IMR-90 (cell line): ENCODE results near the gene NISCH. TPM values are rescaled to one million over a fixed set of nuclear protein-coding genes. Genes with fewer than 3 reads are reported as not detected.

Source experiments
- ATAC-seq: fragments of 200-7000 bp; cut with Tn5 transposase; 2 replicates; pipeline ENCODE4 v1.9.1; 2020; ENCODE audit warnings: low read depth, mild to moderate bottlenecking, moderate library complexity
- BruUV-seq: library from RNA; stranded (reverse); fragments of 400-500 nt; replicated peaks from 2 replicates; lab custom pipeline; 2021; lab: Mats Ljungman, UMichigan
- CTCF ChIA-PET: fragments of 300-600 bp; formaldehyde crosslinking; extraction: SDS; loops from one replicate; lab custom pipeline; 2021; ENCODE audit warnings: antibody characterized with exemption; lab: Yijun Ruan, JAX
- POLR2A ChIA-PET: fragments of 300-600 bp; sonication (Branson Sonifier 250); formaldehyde crosslinking; loops from one replicate; lab custom pipeline; 2022; ENCODE audit warnings: antibody characterized with exemption; ENCODE audit not compliant: unreplicated experiment; lab: Charles Lee
- DNase-seq: peaks from one replicate; pipeline ENCODE4 v3.0.0; 2013
- H2AFZ ChIP-seq: replicated peaks from 2 replicates; pipeline ENCODE3; 2013; ENCODE audit warnings: low read length, mild to moderate bottlenecking; ENCODE audit not compliant: poor library complexity
- H2AK5ac ChIP-seq: 2 replicates; pipeline ENCODE4 v1.6.1; 2013; ENCODE audit warnings: low read depth, low read length, inconsistent platforms
- H2AK9ac ChIP-seq: replicated peaks from 2 replicates; pipeline ENCODE3; 2013; ENCODE audit warnings: mild to moderate bottlenecking, low read depth, low read length, moderate library complexity; ENCODE audit not compliant: poor library complexity
- H2BK120ac ChIP-seq: 2 replicates; pipeline ENCODE4 v1.6.1; 2013; ENCODE audit warnings: low read depth, low read length, inconsistent platforms
- H2BK15ac ChIP-seq: 3 replicates; pipeline ENCODE4 v1.6.1; 2013; ENCODE audit warnings: low read depth, low read length, inconsistent platforms
- H2BK20ac ChIP-seq: 2 replicates; pipeline ENCODE4 v1.6.1; 2013; ENCODE audit warnings: low read depth, mild to moderate bottlenecking, inconsistent platforms, low read length, moderate library complexity
- H2BK5ac ChIP-seq: 2 replicates; pipeline ENCODE4 v1.6.1; 2013; ENCODE audit warnings: mild to moderate bottlenecking, low read depth, low read length, inconsistent platforms; ENCODE audit not compliant: poor library complexity, severe bottlenecking
- H3K14ac ChIP-seq: replicated peaks from 2 replicates; pipeline ENCODE4 v1.6.1; 2013; ENCODE audit warnings: low read depth, low read length, inconsistent platforms
- H3K18ac ChIP-seq: 2 replicates; pipeline ENCODE4 v1.6.1; 2013; ENCODE audit warnings: low read depth, low read length, control low read depth
- H3K23ac ChIP-seq: 2 replicates; pipeline ENCODE4 v1.6.1; 2013; ENCODE audit warnings: low read depth, low read length, inconsistent platforms
- H3K27ac ChIP-seq: 2 replicates; pipeline ENCODE4 v1.5.1; 2013; ENCODE audit warnings: mild to moderate bottlenecking, control low read depth, low read length; ENCODE audit not compliant: insufficient read depth
- H3K27me3 ChIP-seq: 2 replicates; pipeline ENCODE4 v1.6.1; 2013; ENCODE audit warnings: low read length; ENCODE audit not compliant: control insufficient read depth, insufficient read depth
- H3K36me3 ChIP-seq: 2 replicates; pipeline ENCODE4 v1.6.1; 2013; ENCODE audit warnings: low read length, mixed read lengths; ENCODE audit not compliant: control insufficient read depth, insufficient read depth
- H3K4ac ChIP-seq: 2 replicates; pipeline ENCODE4 v1.6.1; 2013; ENCODE audit warnings: low read depth, low read length, inconsistent platforms
- H3K4me1 ChIP-seq: 2 replicates; pipeline ENCODE4 v1.6.1; 2013; ENCODE audit warnings: low read length, mixed read lengths; ENCODE audit not compliant: control insufficient read depth, insufficient read depth
- H3K4me2 ChIP-seq: 2 replicates; pipeline ENCODE4 v1.6.1; 2013; ENCODE audit warnings: low read depth, mild to moderate bottlenecking, control low read depth, low read length, moderate library complexity
- H3K4me3 ChIP-seq: 2 replicates; pipeline ENCODE4 v1.5.1; 2013; ENCODE audit warnings: low read depth, mild to moderate bottlenecking, control low read depth, low read length, moderate library complexity; ENCODE audit not compliant: insufficient read depth
- H3K56ac ChIP-seq: 2 replicates; pipeline ENCODE4 v1.6.1; 2013; ENCODE audit warnings: low read length, inconsistent platforms; ENCODE audit not compliant: insufficient read depth; ENCODE audit errors: extremely low read depth
- H3K79me1 ChIP-seq, 2 experiments: 2 replicates each; pipeline ENCODE4 v1.6.1; 2013; ENCODE audit warnings: low read length in 2 of 2, inconsistent platforms in 1 of 2, low read depth in 1 of 2
- H3K9ac ChIP-seq: 2 replicates; pipeline ENCODE4 v1.6.1; 2013; ENCODE audit warnings: low read depth, low read length, control low read depth
- H3K9me1 ChIP-seq: 2 replicates; pipeline ENCODE4 v1.6.1; 2013; ENCODE audit warnings: low read length, inconsistent platforms; ENCODE audit not compliant: insufficient read depth
- H3K9me3 ChIP-seq: 2 replicates; pipeline ENCODE4 v1.6.1; 2013; ENCODE audit warnings: low read length; ENCODE audit not compliant: control insufficient read depth, insufficient read depth
- H4K20me1 ChIP-seq: 2 replicates; pipeline ENCODE4 v1.6.1; 2013; ENCODE audit warnings: low read length, inconsistent platforms; ENCODE audit not compliant: insufficient read depth
- H4K5ac ChIP-seq: 2 replicates; pipeline ENCODE4 v1.6.1; 2013; ENCODE audit warnings: mild to moderate bottlenecking, low read depth, low read length, control low read depth
- H4K8ac ChIP-seq, 2 experiments: 2 replicates each; pipeline ENCODE4 v1.6.1; 2013; ENCODE audit warnings: low read depth in 2 of 2, low read length in 2 of 2, control low read depth in 1 of 2, inconsistent platforms in 1 of 2
- H4K91ac ChIP-seq: 2 replicates; pipeline ENCODE4 v1.6.1; 2013; ENCODE audit warnings: low read depth, low read length, inconsistent platforms; ENCODE audit not compliant: insufficient read depth
- BHLHE40 ChIP-seq: fragments of 150-350 bp; IDR thresholded peaks from 2 replicates; pipeline ENCODE4 v1.6.1; 2016; ENCODE audit warnings: mild to moderate bottlenecking, low read depth, low read length
- CEBPB ChIP-seq: IDR thresholded peaks from 2 replicates; pipeline ENCODE4 v1.6.1; 2012; ENCODE audit warnings: low read depth, low read length, improper control_type of control experiment
- CHD1 ChIP-seq: IDR thresholded peaks from 2 replicates; pipeline ENCODE4 v1.6.1; 2012; ENCODE audit warnings: low read depth, low read length, improper control_type of control experiment
- CTCF ChIP-seq: conservative IDR thresholded peaks from 2 replicates; pipeline ENCODE4 v1.5.1; 2012; ENCODE audit warnings: mild to moderate bottlenecking, low read depth, low read length, improper control_type of control experiment
- ELK1 ChIP-seq: fragments of 150-350 bp; IDR thresholded peaks from 2 replicates; pipeline ENCODE4 v1.6.1; 2016; ENCODE audit warnings: low read depth, mild to moderate bottlenecking, low read length, moderate library complexity, borderline replicate concordance
- FOS ChIP-seq: fragments of 150-350 bp; IDR thresholded peaks from 2 replicates; pipeline ENCODE4 v1.6.1; 2016; ENCODE audit warnings: low read depth, low read length
- MAFK ChIP-seq: IDR thresholded peaks from 2 replicates; pipeline ENCODE4 v1.6.1; 2012; ENCODE audit warnings: low read depth, low read length, improper control_type of control experiment
- MAZ ChIP-seq: IDR thresholded peaks from 2 replicates; pipeline ENCODE4 v1.6.1; 2012; ENCODE audit warnings: low read depth, mild to moderate bottlenecking, low read length, improper control_type of control experiment, moderate library complexity, borderline replicate concordance
- MXI1 ChIP-seq: IDR thresholded peaks from 2 replicates; pipeline ENCODE4 v1.6.1; 2012; ENCODE audit warnings: low read depth, mild to moderate bottlenecking, low read length, moderate library complexity, borderline replicate concordance
- NFE2L2 ChIP-seq: fragments of 150-350 bp; IDR thresholded peaks from 2 replicates; pipeline ENCODE4 v1.6.1; 2016; ENCODE audit warnings: low read depth, mild to moderate bottlenecking, low read length
- POLR2A ChIP-seq: IDR thresholded peaks from 2 replicates; pipeline ENCODE4 v1.6.1; 2012; ENCODE audit warnings: mild to moderate bottlenecking, low read depth, low read length
- RAD21 ChIP-seq: IDR thresholded peaks from 2 replicates; pipeline ENCODE4 v1.6.1; 2012; ENCODE audit warnings: low read length, improper control_type of control experiment
- RCOR1 ChIP-seq: IDR thresholded peaks from 2 replicates; pipeline ENCODE4 v1.6.1; 2012; ENCODE audit warnings: mild to moderate bottlenecking, low read length, improper control_type of control experiment; ENCODE audit not compliant: insufficient replicate concordance
- RFX5 ChIP-seq: IDR thresholded peaks from 2 replicates; pipeline ENCODE4 v1.8.0; 2012; ENCODE audit warnings: low read depth, mild to moderate bottlenecking, low read length, moderate library complexity
- SMC3 ChIP-seq: fragments of 150-350 bp; IDR thresholded peaks from 2 replicates; pipeline ENCODE4 v1.6.1; 2016; ENCODE audit warnings: low read depth, mild to moderate bottlenecking, antibody characterized with exemption, low read length, moderate library complexity
- USF2 ChIP-seq: fragments of 150-350 bp; IDR thresholded peaks from 2 replicates; pipeline ENCODE4 v1.6.1; 2017; ENCODE audit warnings: mild to moderate bottlenecking, antibody characterized with exemption, low read length, low read depth
- WGBS, 2 experiments: methylation state at CpG; one replicate each; pipeline versions ENCODE4 v1.1.5 to v1.1.7; 2013; ENCODE audit warnings: missing lambda C conversion rate in 2 of 2; ENCODE audit not compliant: insufficient read length in 1 of 2; ENCODE audit errors: extremely low coverage in 2 of 2; 5-methylcytosine and 5-hydroxymethylcytosine counted together
- dilution Hi-C: fragments of 300-500 bp; cut with HindIII; formaldehyde crosslinking; loops from one replicate; pipeline ENCODE4 v1.14.3; 2018; ENCODE audit warnings: low sequenced_read_pairs; ENCODE audit not compliant: unreplicated experiment
- in situ Hi-C: fragments of 300-500 bp; cut with MboI; formaldehyde crosslinking; loops from 3 replicates; pipeline ENCODE4 v1.14.3; 2019; ENCODE audit warnings: low sequenced_read_pairs, inconsistent platforms, mixed read lengths
- intact Hi-C: fragments of 100-400 bp; cut with micrococcal nuclease; formaldehyde crosslinking; loops from 2 replicates; pipeline ENCODE4 v1.10.0; 2022
- polyA plus RNA-seq, 3 experiments: library from polyadenylated mRNA; depleted of rRNA; stranded (reverse); fragments of >200 nt; gene quantifications; 2 replicates each; pipeline ENCODE4 v1.2.3, GENCODE V29; 2012; ENCODE audit warnings: low replicate concordance in 1 of 3
- total RNA-seq: library from RNA; depleted of rRNA; stranded (reverse); fragments of >200 nt; gene quantifications from 2 replicates; pipeline ENCODE4 v1.2.3, GENCODE V29; 2012

The NISCH gene
- total and polyA plus RNA-seq, 2 of the 4 experiments (the other 2 are of a cell fraction): 36.9 to 86.0 TPM

GRCh38 chr3:52408466-52408865, 46.9 kb upstream of the NISCH start:
- Histone ChIP-seq H4K20me1 (0 out of 2 replicates have a peak, but pooled peaks cover 2% of the 10 kb centered on the region), H3K56ac (no peak overlapping the region), H2BK15ac (no peak overlapping the region), H3K79me1 (peaks cover 33 to 59% of the 10 kb centered on the region in 2 experiments), H4K5ac (no peak overlapping the region), H4K8ac (no peak overlapping the region), H2AK5ac (no peak overlapping the region), H2BK20ac (no peak overlapping the region), H3K4me3 (no peak overlapping the region), H3K23ac (no peak overlapping the region), H3K27me3 (no peaks in the 10 kb centered on the region), H2BK5ac (no peak overlapping the region), H3K9me1 (0 out of 2 replicates have a peak, but pooled peaks cover 9% of the 10 kb centered on the region), H3K18ac (no peak overlapping the region), H3K9me3 (no peaks in the 10 kb centered on the region), H3K4ac (no peak overlapping the region), H2AFZ (no peak overlapping the region), H3K4me2 (peak overlapping the region; percentile 99; the same call in 1 of the 2 replicates), H2AK9ac (no peak overlapping the region), H3K9ac (no peak overlapping the region), H2BK120ac (no peak overlapping the region), H3K14ac (no peak overlapping the region), H3K36me3 (peaks cover 45% of the 10 kb centered on the region), H4K91ac (no peak overlapping the region), H3K27ac (no peak overlapping the region), H3K4me1 (peaks cover 18% of the 10 kb centered on the region)
- DNase-seq (no peak), ATAC-seq (no peak)
- CTCF ChIA-PET: no interaction called here
- TF ChIP-seq MAZ (no peak), ELK1 (no peak), RCOR1 (no peak), MXI1 (no peak), SMC3 (no peak), RFX5 (no peak), MAFK (no peak), RAD21 (no peak), CTCF (no peak), FOS (no peak), BHLHE40 (no peak), USF2 (no peak), CEBPB (no peak), CHD1 (no peak), POLR2A (no peak), NFE2L2 (no peak)
- no CpG with 5 or more reads among the region's 8 CpGs for WGBS, 2 experiments
- dilution Hi-C loops (no loop called here), in situ Hi-C loops (no loop called here), intact Hi-C loops (no loop called here)
- no TSS peak for BruUV-seq
- POLR2A ChIA-PET: no interaction called here
